C4-2B (cell line): ENCODE data around the gene HOMEZ.

Experiments
- CTCF ChIP-seq: fragments of 450-650 bp; conservative IDR thresholded peaks from 2 replicates; pipeline ENCODE4 v1.5.1; 2017; ENCODE audit warnings: mild to moderate bottlenecking
- ZFX ChIP-seq: fragments of 450-650 bp; IDR thresholded peaks from 2 replicates; pipeline ENCODE4 v1.6.1; 2017

GRCh38 chr14:23301288-23301968 lies 15.5 kb upstream of the HOMEZ start:
- TF ChIP-seq CTCF (peak; percentile 93), ZFX (no peak)
